ENCODE results near the gene NKPD1. TPM values are rescaled to one million over a fixed set of nuclear protein-coding genes. Genes with fewer than 3 reads are reported as not detected.

The NKPD1 gene
- total RNA-seq, 1 experiment from 2014 or later, result not detected

GRCh38 chr19:45175515-45176345 is 14.9 kb upstream of the NKPD1 start:
- in situ Hi-C loops (cut with HindIII; ENCODE audit: low pct_unique_long_range_greater_than_20kb, low sequenced_read_pairs), result no loop called here
- DNase-seq (ENCODE audit: low read depth), result no peak

- DNase-seq (ENCODE audit: low read depth), result no peak
These were observed 13.0 kb upstream of the NKPD1 start for GRCh38 chr19:45173816-45174215.

GRCh38 chr19:45172611-45173208 is 11.9 kb upstream of the NKPD1 start:
- in situ Hi-C loops (cut with HindIII; ENCODE audit: low pct_unique_long_range_greater_than_20kb, low sequenced_read_pairs), result no loop called here
- no peak for DNase-seq (ENCODE audit: low read depth)

More at GRCh38 chr19:45173816-45174215, 13.0 kb upstream of the NKPD1 start:
- in situ Hi-C loops (cut with HindIII; ENCODE audit: low pct_unique_long_range_greater_than_20kb, low sequenced_read_pairs), result no loop called here

- no peak for DNase-seq (ENCODE audit: low read depth)
- in situ Hi-C loops (cut with HindIII; ENCODE audit: low pct_unique_long_range_greater_than_20kb, low sequenced_read_pairs), result no loop called here
These were observed 11.4 kb upstream of the NKPD1 start for GRCh38 chr19:45172173-45172572.

GRCh38 chr19:45171211-45171623 is 10.4 kb upstream of the NKPD1 start:
- DNase-seq (ENCODE audit: low read depth), result no peak
- in situ Hi-C loops (cut with HindIII; ENCODE audit: low pct_unique_long_range_greater_than_20kb, low sequenced_read_pairs), result no loop called here

- DNase-seq (ENCODE audit: low read depth), result no peak
- in situ Hi-C loops (cut with HindIII; ENCODE audit: low pct_unique_long_range_greater_than_20kb, low sequenced_read_pairs), result no loop called here
These were observed 9.6 kb upstream of the NKPD1 start for GRCh38 chr19:45170146-45171106.

GRCh38 chr19:45169602-45170001 is 8.8 kb upstream of the NKPD1 start:
- in situ Hi-C loops (cut with HindIII; ENCODE audit: low pct_unique_long_range_greater_than_20kb, low sequenced_read_pairs), result no loop called here
- DNase-seq (ENCODE audit: low read depth), result no peak

- in situ Hi-C loops (cut with HindIII; ENCODE audit: low pct_unique_long_range_greater_than_20kb, low sequenced_read_pairs), result no loop called here
- no peak for DNase-seq (ENCODE audit: low read depth)
These were observed 8.1 kb upstream of the NKPD1 start for GRCh38 chr19:45168767-45169351.

GRCh38 chr19:45166723-45167252 is 6.0 kb upstream of the NKPD1 start:
- in situ Hi-C loops (cut with HindIII; ENCODE audit: low pct_unique_long_range_greater_than_20kb, low sequenced_read_pairs), result no loop called here

GRCh38 chr19:45164577-45165335 is 4.0 kb upstream of the NKPD1 start:
- in situ Hi-C loops (cut with HindIII; ENCODE audit: low pct_unique_long_range_greater_than_20kb, low sequenced_read_pairs), result no loop called here
- DNase-seq (ENCODE audit: low read depth), result peak; percentile 44

More at GRCh38 chr19:45166723-45167252, 6.0 kb upstream of the NKPD1 start:
- no peak for DNase-seq (ENCODE audit: low read depth)

GRCh38 chr19:45163751-45164460 is 3.1 kb upstream of the NKPD1 start:
- in situ Hi-C loops (cut with HindIII; ENCODE audit: low pct_unique_long_range_greater_than_20kb, low sequenced_read_pairs), result no loop called here
- no peak for DNase-seq (ENCODE audit: low read depth)

- in situ Hi-C loops (cut with HindIII; ENCODE audit: low pct_unique_long_range_greater_than_20kb, low sequenced_read_pairs), result no loop called here
These were observed 2.4 kb upstream of the NKPD1 start for GRCh38 chr19:45163156-45163555.

GRCh38 chr19:45162608-45163143 is 1.9 kb upstream of the NKPD1 start:
- in situ Hi-C loops (cut with HindIII; ENCODE audit: low pct_unique_long_range_greater_than_20kb, low sequenced_read_pairs), result no loop called here
- no peak for DNase-seq (ENCODE audit: low read depth)

More at GRCh38 chr19:45163156-45163555, 2.4 kb upstream of the NKPD1 start:
- no peak for DNase-seq (ENCODE audit: low read depth)

- in situ Hi-C loops (cut with HindIII; ENCODE audit: low pct_unique_long_range_greater_than_20kb, low sequenced_read_pairs), result no loop called here
- no peak for DNase-seq (ENCODE audit: low read depth)
These were observed 1.2 kb upstream of the NKPD1 start for GRCh38 chr19:45161738-45162607.

- in situ Hi-C loops (cut with HindIII; ENCODE audit: low pct_unique_long_range_greater_than_20kb, low sequenced_read_pairs), result no loop called here
These were observed 834 bp downstream of the NKPD1 start for GRCh38 chr19:45159971-45160324.

More at GRCh38 chr19:45159971-45160324, 834 bp downstream of the NKPD1 start:
- no peak for DNase-seq (ENCODE audit: low read depth)
